IMR-90 (cell line): ENCODE measurements around the gene CTCF. TPM values are rescaled to one million over a fixed set of nuclear protein-coding genes. Genes with fewer than 3 reads are reported as not detected.

Experiments used
- ATAC-seq: fragments of 200-7000 bp; cut with Tn5 transposase; 2 replicates; pipeline ENCODE4 v1.9.1; 2020; ENCODE audit warnings: low read depth, mild to moderate bottlenecking, moderate library complexity
- BruUV-seq: library from RNA; stranded (reverse); fragments of 400-500 nt; replicated peaks from 2 replicates; lab custom pipeline; 2021; lab: Mats Ljungman, UMichigan
- CTCF ChIA-PET: fragments of 300-600 bp; formaldehyde crosslinking; extraction: SDS; loops from one replicate; lab custom pipeline; 2021; ENCODE audit warnings: antibody characterized with exemption; lab: Yijun Ruan, JAX
- POLR2A ChIA-PET: fragments of 300-600 bp; sonication (Branson Sonifier 250); formaldehyde crosslinking; loops from one replicate; lab custom pipeline; 2022; ENCODE audit warnings: antibody characterized with exemption; ENCODE audit not compliant: unreplicated experiment; lab: Charles Lee
- DNase-seq: peaks from one replicate; pipeline ENCODE4 v3.0.0; 2013
- H2AFZ ChIP-seq: replicated peaks from 2 replicates; pipeline ENCODE3; 2013; ENCODE audit warnings: low read length, mild to moderate bottlenecking; ENCODE audit not compliant: poor library complexity
- H2AK5ac ChIP-seq: 2 replicates; pipeline ENCODE4 v1.6.1; 2013; ENCODE audit warnings: low read depth, low read length, inconsistent platforms
- H2AK9ac ChIP-seq: replicated peaks from 2 replicates; pipeline ENCODE3; 2013; ENCODE audit warnings: mild to moderate bottlenecking, low read depth, low read length, moderate library complexity; ENCODE audit not compliant: poor library complexity
- H2BK120ac ChIP-seq: 2 replicates; pipeline ENCODE4 v1.6.1; 2013; ENCODE audit warnings: low read depth, low read length, inconsistent platforms
- H2BK15ac ChIP-seq: 3 replicates; pipeline ENCODE4 v1.6.1; 2013; ENCODE audit warnings: low read depth, low read length, inconsistent platforms
- H2BK20ac ChIP-seq: 2 replicates; pipeline ENCODE4 v1.6.1; 2013; ENCODE audit warnings: low read depth, mild to moderate bottlenecking, inconsistent platforms, low read length, moderate library complexity
- H2BK5ac ChIP-seq: 2 replicates; pipeline ENCODE4 v1.6.1; 2013; ENCODE audit warnings: mild to moderate bottlenecking, low read depth, low read length, inconsistent platforms; ENCODE audit not compliant: poor library complexity, severe bottlenecking
- H3K14ac ChIP-seq: replicated peaks from 2 replicates; pipeline ENCODE4 v1.6.1; 2013; ENCODE audit warnings: low read depth, low read length, inconsistent platforms
- H3K18ac ChIP-seq: 2 replicates; pipeline ENCODE4 v1.6.1; 2013; ENCODE audit warnings: low read depth, low read length, control low read depth
- H3K23ac ChIP-seq: 2 replicates; pipeline ENCODE4 v1.6.1; 2013; ENCODE audit warnings: low read depth, low read length, inconsistent platforms
- H3K27ac ChIP-seq: 2 replicates; pipeline ENCODE4 v1.5.1; 2013; ENCODE audit warnings: mild to moderate bottlenecking, control low read depth, low read length; ENCODE audit not compliant: insufficient read depth
- H3K27me3 ChIP-seq: 2 replicates; pipeline ENCODE4 v1.6.1; 2013; ENCODE audit warnings: low read length; ENCODE audit not compliant: control insufficient read depth, insufficient read depth
- H3K36me3 ChIP-seq: 2 replicates; pipeline ENCODE4 v1.6.1; 2013; ENCODE audit warnings: low read length, mixed read lengths; ENCODE audit not compliant: control insufficient read depth, insufficient read depth
- H3K4ac ChIP-seq: 2 replicates; pipeline ENCODE4 v1.6.1; 2013; ENCODE audit warnings: low read depth, low read length, inconsistent platforms
- H3K4me1 ChIP-seq: 2 replicates; pipeline ENCODE4 v1.6.1; 2013; ENCODE audit warnings: low read length, mixed read lengths; ENCODE audit not compliant: control insufficient read depth, insufficient read depth
- H3K4me2 ChIP-seq: 2 replicates; pipeline ENCODE4 v1.6.1; 2013; ENCODE audit warnings: low read depth, mild to moderate bottlenecking, control low read depth, low read length, moderate library complexity
- H3K4me3 ChIP-seq: 2 replicates; pipeline ENCODE4 v1.5.1; 2013; ENCODE audit warnings: low read depth, mild to moderate bottlenecking, control low read depth, low read length, moderate library complexity; ENCODE audit not compliant: insufficient read depth
- H3K56ac ChIP-seq: 2 replicates; pipeline ENCODE4 v1.6.1; 2013; ENCODE audit warnings: low read length, inconsistent platforms; ENCODE audit not compliant: insufficient read depth; ENCODE audit errors: extremely low read depth
- H3K79me1 ChIP-seq, 2 experiments: 2 replicates each; pipeline ENCODE4 v1.6.1; 2013; ENCODE audit warnings: low read length in 2 of 2, inconsistent platforms in 1 of 2, low read depth in 1 of 2
- H3K9ac ChIP-seq: 2 replicates; pipeline ENCODE4 v1.6.1; 2013; ENCODE audit warnings: low read depth, low read length, control low read depth
- H3K9me1 ChIP-seq: 2 replicates; pipeline ENCODE4 v1.6.1; 2013; ENCODE audit warnings: low read length, inconsistent platforms; ENCODE audit not compliant: insufficient read depth
- H3K9me3 ChIP-seq: 2 replicates; pipeline ENCODE4 v1.6.1; 2013; ENCODE audit warnings: low read length; ENCODE audit not compliant: control insufficient read depth, insufficient read depth
- H4K20me1 ChIP-seq: 2 replicates; pipeline ENCODE4 v1.6.1; 2013; ENCODE audit warnings: low read length, inconsistent platforms; ENCODE audit not compliant: insufficient read depth
- H4K5ac ChIP-seq: 2 replicates; pipeline ENCODE4 v1.6.1; 2013; ENCODE audit warnings: mild to moderate bottlenecking, low read depth, low read length, control low read depth
- H4K8ac ChIP-seq, 2 experiments: 2 replicates each; pipeline ENCODE4 v1.6.1; 2013; ENCODE audit warnings: low read depth in 2 of 2, low read length in 2 of 2, control low read depth in 1 of 2, inconsistent platforms in 1 of 2
- H4K91ac ChIP-seq: 2 replicates; pipeline ENCODE4 v1.6.1; 2013; ENCODE audit warnings: low read depth, low read length, inconsistent platforms; ENCODE audit not compliant: insufficient read depth
- BHLHE40 ChIP-seq: fragments of 150-350 bp; IDR thresholded peaks from 2 replicates; pipeline ENCODE4 v1.6.1; 2016; ENCODE audit warnings: mild to moderate bottlenecking, low read depth, low read length
- CEBPB ChIP-seq: IDR thresholded peaks from 2 replicates; pipeline ENCODE4 v1.6.1; 2012; ENCODE audit warnings: low read depth, low read length, improper control_type of control experiment
- CHD1 ChIP-seq: IDR thresholded peaks from 2 replicates; pipeline ENCODE4 v1.6.1; 2012; ENCODE audit warnings: low read depth, low read length, improper control_type of control experiment
- CTCF ChIP-seq: conservative IDR thresholded peaks from 2 replicates; pipeline ENCODE4 v1.5.1; 2012; ENCODE audit warnings: mild to moderate bottlenecking, low read depth, low read length, improper control_type of control experiment
- ELK1 ChIP-seq: fragments of 150-350 bp; IDR thresholded peaks from 2 replicates; pipeline ENCODE4 v1.6.1; 2016; ENCODE audit warnings: low read depth, mild to moderate bottlenecking, low read length, moderate library complexity, borderline replicate concordance
- FOS ChIP-seq: fragments of 150-350 bp; IDR thresholded peaks from 2 replicates; pipeline ENCODE4 v1.6.1; 2016; ENCODE audit warnings: low read depth, low read length
- MAFK ChIP-seq: IDR thresholded peaks from 2 replicates; pipeline ENCODE4 v1.6.1; 2012; ENCODE audit warnings: low read depth, low read length, improper control_type of control experiment
- MAZ ChIP-seq: IDR thresholded peaks from 2 replicates; pipeline ENCODE4 v1.6.1; 2012; ENCODE audit warnings: low read depth, mild to moderate bottlenecking, low read length, improper control_type of control experiment, moderate library complexity, borderline replicate concordance
- RAD21 ChIP-seq: IDR thresholded peaks from 2 replicates; pipeline ENCODE4 v1.6.1; 2012; ENCODE audit warnings: low read length, improper control_type of control experiment
- RFX5 ChIP-seq: IDR thresholded peaks from 2 replicates; pipeline ENCODE4 v1.8.0; 2012; ENCODE audit warnings: low read depth, mild to moderate bottlenecking, low read length, moderate library complexity
- SMC3 ChIP-seq: fragments of 150-350 bp; IDR thresholded peaks from 2 replicates; pipeline ENCODE4 v1.6.1; 2016; ENCODE audit warnings: low read depth, mild to moderate bottlenecking, antibody characterized with exemption, low read length, moderate library complexity
- WGBS, 2 experiments: methylation state at CpG; one replicate each; pipeline versions ENCODE4 v1.1.5 to v1.1.7; 2013; ENCODE audit warnings: missing lambda C conversion rate in 2 of 2; ENCODE audit not compliant: insufficient read length in 1 of 2; ENCODE audit errors: extremely low coverage in 2 of 2; 5-methylcytosine and 5-hydroxymethylcytosine counted together
- dilution Hi-C: fragments of 300-500 bp; cut with HindIII; formaldehyde crosslinking; loops from one replicate; pipeline ENCODE4 v1.14.3; 2018; ENCODE audit warnings: low sequenced_read_pairs; ENCODE audit not compliant: unreplicated experiment
- in situ Hi-C: fragments of 300-500 bp; cut with MboI; formaldehyde crosslinking; loops from 3 replicates; pipeline ENCODE4 v1.14.3; 2019; ENCODE audit warnings: low sequenced_read_pairs, inconsistent platforms, mixed read lengths
- intact Hi-C: fragments of 100-400 bp; cut with micrococcal nuclease; formaldehyde crosslinking; loops from 2 replicates; pipeline ENCODE4 v1.10.0; 2022
- polyA plus RNA-seq, 3 experiments: library from polyadenylated mRNA; depleted of rRNA; stranded (reverse); fragments of >200 nt; gene quantifications; 2 replicates each; pipeline ENCODE4 v1.2.3, GENCODE V29; 2012; ENCODE audit warnings: low replicate concordance in 1 of 3
- total RNA-seq: library from RNA; depleted of rRNA; stranded (reverse); fragments of >200 nt; gene quantifications from 2 replicates; pipeline ENCODE4 v1.2.3, GENCODE V29; 2012
- TF ChIP-seq, protein P1 (sequence below): fragments of 150-350 bp; IDR thresholded peaks from 2 replicates; pipeline ENCODE4 v1.6.1; 2017; ENCODE audit warnings: mild to moderate bottlenecking, antibody characterized with exemption, low read length, low read depth

Gene CTCF
- total and polyA plus RNA-seq, 2 of the 4 experiments (the other 2 are of a cell fraction) = 16.1 to 22.8 TPM

DNA sequence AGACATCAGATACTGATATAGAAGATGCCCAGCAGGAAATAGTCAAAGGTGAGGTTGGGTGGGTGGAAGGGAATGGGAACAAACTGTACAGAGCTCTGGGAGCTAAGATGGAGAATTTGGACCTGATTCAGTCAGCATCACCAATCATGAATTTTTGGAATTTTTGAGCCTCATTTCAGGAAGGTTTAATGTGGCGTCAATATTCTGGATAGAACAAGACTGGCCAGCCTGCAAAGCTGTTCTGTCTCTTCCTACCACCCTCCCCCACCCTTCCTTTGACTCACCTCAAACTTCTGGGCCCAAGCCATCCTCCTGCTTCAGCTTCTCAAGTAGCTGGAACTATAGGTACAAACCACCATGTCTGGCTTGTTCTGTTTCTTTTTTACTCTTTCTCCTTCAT lies 32.6 kb downstream of the CTCF start:
- no peak overlapping the region for H2BK120ac ChIP-seq
- in situ Hi-C loops (no loop called here), dilution Hi-C loops (no loop called here), intact Hi-C loops (loop anchor here (5.0 kb wide), 1 partner anchor 33 kb away; the partner anchor contains the start of gene CTCF)
- H3K4me3 ChIP-seq = no peak overlapping the region
- H3K9me1 ChIP-seq = peaks cover 17% of the 10 kb centered on the region
- no peak overlapping the region for H4K5ac ChIP-seq
- no peak overlapping the region for H4K91ac ChIP-seq
- POLR2A ChIA-PET = interaction anchor here (0.6 kb wide), 1 partner anchor 12 kb away, joined by 9 read pairs; no protein-coding TSS in a partner anchor
- H3K4me2 ChIP-seq = no peak overlapping the region
- H3K4me1 ChIP-seq = peaks cover 8% of the 10 kb centered on the region
- BruUV-seq = no TSS peak
- WGBS, 2 experiments = 40% methylated on average over 1 of the region's 1 CpG; no CpG with 5 or more reads in 1 of the 2 experiments
- peak; percentile 38 for ATAC-seq
- H2BK5ac ChIP-seq = no peak overlapping the region
- no peaks in the 10 kb centered on the region for H3K9me3 ChIP-seq
- H3K4ac ChIP-seq = no peak overlapping the region
- H3K27ac ChIP-seq = no peak overlapping the region
- H2AFZ ChIP-seq = no peak overlapping the region
- H2BK15ac ChIP-seq = no peak overlapping the region
- peak; percentile 68 for DNase-seq
- TF ChIP-seq RAD21 (no peak), SMC3 (no peak), BHLHE40 (no peak), CHD1 (no peak), FOS (no peak), CTCF (no peak), MAFK (no peak), CEBPB (no peak), MAZ (no peak), ELK1 (no peak), RFX5 (no peak)
- TF ChIP-seq, protein P1, sequence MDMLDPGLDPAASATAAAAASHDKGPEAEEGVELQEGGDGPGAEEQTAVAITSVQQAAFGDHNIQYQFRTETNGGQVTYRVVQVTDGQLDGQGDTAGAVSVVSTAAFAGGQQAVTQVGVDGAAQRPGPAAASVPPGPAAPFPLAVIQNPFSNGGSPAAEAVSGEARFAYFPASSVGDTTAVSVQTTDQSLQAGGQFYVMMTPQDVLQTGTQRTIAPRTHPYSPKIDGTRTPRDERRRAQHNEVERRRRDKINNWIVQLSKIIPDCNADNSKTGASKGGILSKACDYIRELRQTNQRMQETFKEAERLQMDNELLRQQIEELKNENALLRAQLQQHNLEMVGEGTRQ = no peak
- no peaks in the 10 kb centered on the region for H3K27me3 ChIP-seq
- H4K20me1 ChIP-seq = peaks cover 22% of the 10 kb centered on the region
- H3K14ac ChIP-seq = peak overlapping the region; percentile 28; the same call in 1 of the 2 replicates
- H3K23ac ChIP-seq = 0 out of 2 replicates have a peak overlapping the region, but pooled peaks have one; percentile 49
- H3K9ac ChIP-seq = no peak overlapping the region
- H2AK9ac ChIP-seq = no peak overlapping the region
- H3K79me1 ChIP-seq = peaks cover 31 to 68% of the 10 kb centered on the region in 2 experiments
- no peak overlapping the region for H3K18ac ChIP-seq
- no peak overlapping the region for H3K56ac ChIP-seq
- H3K36me3 ChIP-seq = no peaks in the 10 kb centered on the region
- H2BK20ac ChIP-seq = no peak overlapping the region
- H4K8ac ChIP-seq = no peak overlapping the region; a peak in 1 of 4 replicates
- peak overlapping the region; percentile 19; the same call in 1 of the 2 replicates for H2AK5ac ChIP-seq
- CTCF ChIA-PET = interaction anchor here (0.5 to 0.6 kb wide), 3 partner anchors 9 to 666 kb away, joined by 3 to 4 read pairs (median 3); no protein-coding TSS in a partner anchor
